Colonic mucosa (tissue), 4 donors: ENCODE measurements around the gene MAPKAPK3. TPM values are rescaled to one million over a fixed set of nuclear protein-coding genes. Genes with fewer than 3 reads are reported as not detected.

Experiments used
- DNase-seq: peaks from one replicate; pipeline ENCODE4 v3.0.0-alpha.2; 2020
- H3K27ac ChIP-seq: fragments of 200-600 bp; one replicate; pipeline ENCODE4 v1.8.0; 2021
- H3K27me3 ChIP-seq: fragments of 200-600 bp; one replicate; pipeline ENCODE4 v1.8.0; 2021
- H3K36me3 ChIP-seq: fragments of 200-600 bp; one replicate; pipeline ENCODE4 v1.8.0; 2021
- H3K4me1 ChIP-seq: fragments of 200-600 bp; one replicate; pipeline ENCODE4 v1.8.0; 2021; ENCODE audit warnings: mild to moderate bottlenecking
- H3K4me3 ChIP-seq: fragments of 200-600 bp; one replicate; pipeline ENCODE4 v1.8.0; 2021
- H3K9ac ChIP-seq, 2 donors: one replicate each; pipeline ENCODE4 v1.7.0; 2013; ENCODE audit warnings: control low read depth in 2 of 2, low read depth in 2 of 2, low read length in 2 of 2
- H3K9me3 ChIP-seq: fragments of 200-600 bp; one replicate; pipeline ENCODE4 v1.8.0; 2021
- intact Hi-C: fragments of 100-400 bp; cut with DNase I; formaldehyde crosslinking; loops from one replicate; pipeline ENCODE4 v1.14.1; 2022
- microRNA-seq: library from miRNA; unstranded; fragments of <30 nt; microRNA quantifications from one replicate; pipeline ENCODE4, GENCODE V29; 2019
- total RNA-seq, 2 donors: library from RNA; stranded (reverse); fragmentation: NEBNext Ultra II Directional in 1 of 2; extraction: Animal tissue kit (Norgen Biotek cat#: 25700) in 1 of 2; gene quantifications; one replicate each; pipeline ENCODE4 v1.2.1, GENCODE V29; 2021
- TF ChIP-seq, protein P1 (sequence below): fragments of 200-600 bp; IDR thresholded peaks from one replicate; pipeline ENCODE4 v1.8.0; 2022; ENCODE audit warnings: antibody characterized with exemption, mild to moderate bottlenecking
- donor health status: healthy.
- donor health status: DM: no; HTN: no; CAD: no.
- donor health status: DM: no; HTN: no; CAD: no.

The MAPKAPK3 gene
- total RNA-seq, 2 donors from 2014 or later: 27.3 to 45.1 TPM

- Histone ChIP-seq H3K27ac (no peak overlapping the region), H3K9me3 (no peaks in the 10 kb centered on the region), H3K4me1 (no peaks in the 10 kb centered on the region), H3K4me3 (no peak overlapping the region), H3K36me3 (no peaks in the 10 kb centered on the region), H3K27me3 (no peaks in the 10 kb centered on the region), H3K9ac (no peak overlapping the region)
- TF ChIP-seq, protein P1, sequence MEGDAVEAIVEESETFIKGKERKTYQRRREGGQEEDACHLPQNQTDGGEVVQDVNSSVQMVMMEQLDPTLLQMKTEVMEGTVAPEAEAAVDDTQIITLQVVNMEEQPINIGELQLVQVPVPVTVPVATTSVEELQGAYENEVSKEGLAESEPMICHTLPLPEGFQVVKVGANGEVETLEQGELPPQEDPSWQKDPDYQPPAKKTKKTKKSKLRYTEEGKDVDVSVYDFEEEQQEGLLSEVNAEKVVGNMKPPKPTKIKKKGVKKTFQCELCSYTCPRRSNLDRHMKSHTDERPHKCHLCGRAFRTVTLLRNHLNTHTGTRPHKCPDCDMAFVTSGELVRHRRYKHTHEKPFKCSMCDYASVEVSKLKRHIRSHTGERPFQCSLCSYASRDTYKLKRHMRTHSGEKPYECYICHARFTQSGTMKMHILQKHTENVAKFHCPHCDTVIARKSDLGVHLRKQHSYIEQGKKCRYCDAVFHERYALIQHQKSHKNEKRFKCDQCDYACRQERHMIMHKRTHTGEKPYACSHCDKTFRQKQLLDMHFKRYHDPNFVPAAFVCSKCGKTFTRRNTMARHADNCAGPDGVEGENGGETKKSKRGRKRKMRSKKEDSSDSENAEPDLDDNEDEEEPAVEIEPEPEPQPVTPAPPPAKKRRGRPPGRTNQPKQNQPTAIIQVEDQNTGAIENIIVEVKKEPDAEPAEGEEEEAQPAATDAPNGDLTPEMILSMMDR: no peak
- no peak for DNase-seq
- intact Hi-C loops: no loop called here
These were observed 72.6 kb downstream of the MAPKAPK3 start for GRCh38 chr3:50689558-50689957.

GRCh38 chr3:50695031-50695430, 78.1 kb downstream of the MAPKAPK3 start:
- Histone ChIP-seq H3K9ac (no peak overlapping the region), H3K9me3 (no peaks in the 10 kb centered on the region), H3K4me1 (no peaks in the 10 kb centered on the region), H3K27ac (no peak overlapping the region), H3K4me3 (no peak overlapping the region), H3K27me3 (no peaks in the 10 kb centered on the region), H3K36me3 (no peaks in the 10 kb centered on the region)
- TF ChIP-seq, protein P1: no peak
- no peak for DNase-seq
- intact Hi-C loops: no loop called here

DNA sequence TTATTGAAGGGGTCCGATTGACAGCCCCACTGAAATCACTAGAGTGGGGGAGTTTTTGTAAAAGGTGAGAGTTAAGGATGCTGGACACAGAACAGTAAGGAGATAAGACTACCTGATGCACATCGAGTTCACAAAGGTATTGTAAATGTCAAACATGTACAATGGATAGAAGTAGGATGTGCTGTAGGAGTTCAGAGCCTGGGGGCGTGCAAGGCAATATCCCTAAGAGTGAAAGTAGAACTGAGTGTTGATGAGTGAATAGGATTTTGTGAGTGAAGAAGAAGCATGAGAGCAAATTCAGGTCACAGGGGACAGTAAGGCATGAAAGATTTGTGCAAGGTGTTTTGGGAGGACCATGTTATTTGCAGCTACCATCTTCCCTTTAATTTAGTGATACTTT, 79.3 kb downstream of the MAPKAPK3 start:
- intact Hi-C loops: no loop called here
- no peaks in the 10 kb centered on the region for H3K36me3 ChIP-seq
- no peak overlapping the region for H3K9ac ChIP-seq
- DNase-seq: no peak
- TF ChIP-seq, protein P1: no peak
- no peaks in the 10 kb centered on the region for H3K4me1 ChIP-seq
- H3K27ac ChIP-seq: no peak overlapping the region
- H3K9me3 ChIP-seq: no peaks in the 10 kb centered on the region
- no peaks in the 10 kb centered on the region for H3K27me3 ChIP-seq
- no peak overlapping the region for H3K4me3 ChIP-seq

GRCh38 chr3:50698269-50698668, 81.3 kb downstream of the MAPKAPK3 start:
- Histone ChIP-seq H3K27me3 (no peaks in the 10 kb centered on the region), H3K4me3 (no peak overlapping the region), H3K27ac (no peak overlapping the region), H3K36me3 (no peaks in the 10 kb centered on the region), H3K4me1 (no peaks in the 10 kb centered on the region), H3K9me3 (no peaks in the 10 kb centered on the region), H3K9ac (no peak overlapping the region)
- TF ChIP-seq, protein P1: no peak
- intact Hi-C loops: no loop called here
- no peak for DNase-seq

Small RNA genes within 50 kb of the gene (microRNA-seq; reads per million reads assigned to microRNA genes)
- gene MIR4787: 3.3 reads per million

Other genes starting within 250 kb of the MAPKAPK3 start
- gene CACNA2D2, start 113.5 kb upstream of the MAPKAPK3 start, total RNA-seq: 1 to 10 TPM; 2.4 to 3.3 TPM
- gene C3orf18, start 49.4 kb upstream of the MAPKAPK3 start, total RNA-seq: 1 to 10 TPM; 2.4 to 2.9 TPM
- gene HEMK1, start 47.6 kb upstream of the MAPKAPK3 start, total RNA-seq: 10 to 100 TPM; 23.0 to 28.5 TPM
- 10 to 100 TPM; 17.1 to 19.6 TPM for gene CISH, start 5.4 kb upstream of the MAPKAPK3 start, total RNA-seq
- under 1 TPM; 0.02 to 0.32 TPM for gene DOCK3, start 57.8 kb downstream of the MAPKAPK3 start, total RNA-seq